AML-193 (cell line): ENCODE results near the gene SAMD5.

Experiments used
- DNase-seq, 2 experiments: peaks; one replicate each; lab custom pipeline; 2025; lab: John Stamatoyannopoulos, UW

SAMD5 gene

DNA sequence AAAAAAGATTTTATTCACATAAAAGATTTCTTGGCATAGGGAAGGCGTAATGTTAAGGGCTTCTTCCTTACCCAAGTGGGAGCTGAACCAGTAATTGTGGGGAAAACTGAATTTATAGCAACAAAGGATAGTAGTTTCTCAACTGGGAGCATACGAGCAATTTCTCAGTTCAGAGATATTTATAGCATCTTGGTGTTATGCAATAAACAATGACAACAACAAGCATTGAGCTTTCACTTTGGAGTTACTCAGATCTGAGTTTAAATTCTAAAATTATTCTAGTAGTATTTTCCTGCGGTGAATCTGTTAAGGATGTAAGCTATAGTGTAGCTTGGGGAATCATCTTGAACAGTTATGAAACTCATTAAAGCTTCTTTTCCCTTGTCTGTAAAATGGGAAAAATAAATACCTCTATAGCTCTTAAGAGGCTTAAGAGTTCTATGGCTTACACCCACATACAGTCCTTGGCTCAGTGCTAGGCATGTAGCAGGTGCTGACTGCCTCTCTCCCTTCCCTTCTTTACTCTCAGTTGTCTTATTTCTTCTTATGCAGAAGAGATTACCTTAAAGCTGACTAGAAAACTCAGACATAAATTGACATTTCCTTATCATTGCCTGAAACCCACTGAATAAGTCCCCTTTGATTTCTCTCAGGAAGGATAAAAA, 58.8 kb downstream of the SAMD5 start:
- DNase-seq, result no peak

DNA sequence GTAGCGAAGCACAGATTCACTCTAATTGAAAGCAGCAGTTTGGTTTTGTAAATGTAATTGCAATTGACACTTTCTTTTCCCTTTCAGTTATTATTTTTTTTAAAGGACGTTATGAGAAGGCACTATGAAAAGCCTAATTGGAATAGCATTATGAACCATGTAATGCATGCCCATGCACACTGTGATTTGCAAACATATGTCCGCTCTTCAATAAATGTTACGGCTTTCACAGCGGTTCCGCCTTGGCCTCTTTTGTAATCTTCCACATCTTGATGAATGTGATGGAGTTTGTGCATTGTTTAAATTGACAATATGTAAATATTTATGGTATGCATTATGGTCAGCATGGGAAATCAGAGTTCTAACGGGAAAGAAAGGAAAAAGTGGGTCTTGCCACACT, 61.3 kb downstream of the SAMD5 start:
- no peak for DNase-seq

DNA sequence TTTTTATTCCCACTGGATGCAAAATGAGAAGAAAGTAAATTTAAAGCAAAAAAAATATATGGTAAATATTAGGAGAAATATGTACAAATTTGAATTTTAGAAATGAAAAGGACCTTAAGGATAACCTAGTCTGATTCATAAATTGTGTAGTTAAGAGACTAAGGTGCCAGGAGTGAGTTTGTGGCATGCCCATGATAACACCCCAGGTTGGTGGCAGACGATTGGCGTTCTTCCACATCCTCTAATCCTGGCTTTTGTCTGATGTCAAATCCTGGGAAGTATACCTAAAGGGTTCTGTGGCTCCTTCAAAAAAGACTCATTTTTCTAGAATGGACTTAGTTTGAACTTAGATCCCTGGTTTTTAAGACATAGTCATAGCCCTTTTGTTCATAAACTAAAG, 62.2 kb downstream of the SAMD5 start:
- no peak for DNase-seq

DNA sequence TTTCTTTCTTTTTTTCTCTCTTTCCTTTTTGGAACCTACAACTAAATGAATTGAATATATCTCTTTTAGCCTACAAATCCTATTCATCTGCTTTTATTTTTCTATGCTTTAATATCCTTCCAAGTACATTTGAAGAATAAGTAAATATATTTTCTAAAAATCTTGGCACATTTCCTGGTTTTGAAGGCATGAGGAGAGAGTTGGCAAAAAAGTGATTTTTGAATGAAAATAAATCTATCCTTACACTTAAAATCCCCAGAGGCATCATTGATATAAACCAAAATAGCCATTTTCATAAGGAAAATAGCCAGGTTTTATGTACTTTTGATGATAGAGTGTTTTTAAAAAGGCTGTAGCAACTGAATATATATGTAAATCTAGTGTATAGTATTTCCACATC, 69.0 kb downstream of the SAMD5 start:
- DNase-seq, result no peak

DNA sequence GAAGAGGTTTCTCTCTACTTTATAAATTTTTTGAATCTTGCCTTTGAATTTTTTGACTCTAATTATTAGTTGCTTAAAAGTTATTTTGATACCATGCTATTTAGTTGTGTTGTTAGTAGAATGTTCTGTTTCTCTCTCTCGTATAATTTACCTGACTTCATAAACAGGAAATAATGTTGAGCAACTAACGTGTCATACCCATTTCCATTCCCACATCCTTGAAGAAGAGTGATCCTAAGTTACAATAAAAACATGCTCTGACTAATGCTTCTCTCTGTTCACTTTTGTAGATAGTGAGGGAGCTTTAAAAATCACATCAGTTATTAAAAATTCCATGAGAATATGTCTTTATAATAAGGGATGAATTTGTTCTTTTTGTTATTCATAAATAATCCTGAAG, 69.7 kb downstream of the SAMD5 start:
- DNase-seq, result no peak

DNA sequence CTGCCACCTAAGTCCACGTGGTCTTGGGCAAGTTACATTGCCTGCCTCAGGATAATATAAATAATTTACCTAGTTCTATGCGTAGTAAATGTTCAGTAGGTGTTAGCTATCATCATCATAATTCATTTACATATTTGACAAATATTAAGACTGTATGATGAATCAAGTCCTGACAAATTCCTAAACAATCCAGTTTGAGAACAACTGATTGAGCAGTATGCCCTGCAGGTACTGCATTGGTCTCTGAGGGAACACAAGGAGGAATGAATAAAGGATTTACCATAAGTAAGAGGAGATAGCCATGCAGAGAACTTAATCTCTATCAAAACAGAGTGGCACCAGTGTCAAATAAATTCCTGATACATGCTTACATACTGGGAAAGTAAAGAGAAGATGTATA, 70.4 kb downstream of the SAMD5 start:
- no peak for DNase-seq

DNA sequence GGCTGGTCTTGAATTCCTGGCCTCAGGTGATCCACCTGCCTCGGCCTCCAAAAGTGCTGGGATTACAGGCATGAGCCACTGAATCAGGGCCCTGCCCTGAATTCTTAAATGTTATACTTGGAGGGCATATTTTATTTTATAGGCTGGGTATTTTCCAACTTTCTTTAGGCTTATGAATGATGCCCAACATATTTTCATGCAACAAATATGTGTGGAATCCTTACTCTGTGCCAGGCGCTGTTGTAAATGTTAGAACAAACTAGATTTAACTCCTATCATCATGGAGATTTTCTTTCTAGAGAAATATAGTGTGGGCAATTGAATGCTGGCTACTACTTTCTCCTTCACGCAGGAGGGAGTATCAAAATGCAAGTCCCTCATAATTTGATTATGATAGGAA, 71.2 kb downstream of the SAMD5 start:
- DNase-seq, result no peak

DNA sequence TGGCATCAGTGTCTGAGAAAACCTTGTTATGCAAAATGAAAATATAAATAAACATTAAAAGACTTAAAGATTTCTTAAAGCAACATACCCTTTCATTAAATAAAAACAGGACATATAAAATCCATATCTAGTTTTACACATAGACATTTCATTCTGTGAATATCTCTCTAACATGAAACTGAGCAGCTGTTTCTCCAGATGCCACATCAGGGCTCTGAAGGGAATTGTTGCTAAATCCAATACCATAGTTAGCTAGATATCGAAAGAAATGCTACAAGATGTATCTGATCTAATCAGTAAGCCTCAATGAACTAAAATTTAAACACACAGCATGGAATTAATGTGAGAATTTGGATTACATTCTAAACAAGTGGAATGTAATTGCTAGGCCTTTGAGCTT, 74.5 kb downstream of the SAMD5 start:
- no peak for DNase-seq

DNA sequence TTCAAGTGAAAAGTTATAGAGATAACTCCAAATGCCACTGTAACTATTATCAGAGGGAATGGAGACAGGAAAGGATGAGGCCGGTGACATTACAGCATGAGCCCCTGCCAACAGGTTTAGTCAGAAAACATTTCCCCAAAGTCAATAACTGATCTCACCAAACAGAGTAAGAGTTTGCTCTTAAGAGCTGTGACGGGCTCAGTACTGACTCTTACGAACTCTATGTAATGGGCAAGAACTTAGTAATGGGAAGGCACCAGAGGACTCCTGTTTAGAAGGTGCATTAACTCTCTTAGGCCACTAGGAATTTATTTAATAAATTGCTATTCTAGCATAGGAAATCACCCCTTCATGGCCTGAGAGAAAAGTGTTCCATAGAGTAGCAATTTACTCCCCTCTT, 76.8 kb downstream of the SAMD5 start:
- DNase-seq, result no peak

DNA sequence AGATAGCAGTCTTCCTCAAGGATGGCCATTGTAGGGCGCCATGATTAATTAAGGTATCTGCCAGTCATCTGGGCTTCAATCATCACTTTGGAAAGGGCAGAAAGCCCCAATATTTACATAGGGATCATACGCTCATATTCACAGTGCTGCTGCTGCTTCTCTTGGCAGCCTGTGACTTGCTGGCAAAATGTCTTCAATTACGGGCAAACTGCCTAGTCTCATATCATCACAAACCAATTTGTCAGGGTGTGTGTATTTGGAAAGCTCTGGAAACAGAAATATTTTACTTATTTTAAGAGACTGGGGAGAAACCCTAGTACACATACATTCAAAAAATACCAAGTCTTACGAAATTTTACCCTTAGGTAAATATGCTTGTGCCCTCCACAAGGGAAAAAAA, 77.6 kb downstream of the SAMD5 start:
- DNase-seq, result no peak

DNA sequence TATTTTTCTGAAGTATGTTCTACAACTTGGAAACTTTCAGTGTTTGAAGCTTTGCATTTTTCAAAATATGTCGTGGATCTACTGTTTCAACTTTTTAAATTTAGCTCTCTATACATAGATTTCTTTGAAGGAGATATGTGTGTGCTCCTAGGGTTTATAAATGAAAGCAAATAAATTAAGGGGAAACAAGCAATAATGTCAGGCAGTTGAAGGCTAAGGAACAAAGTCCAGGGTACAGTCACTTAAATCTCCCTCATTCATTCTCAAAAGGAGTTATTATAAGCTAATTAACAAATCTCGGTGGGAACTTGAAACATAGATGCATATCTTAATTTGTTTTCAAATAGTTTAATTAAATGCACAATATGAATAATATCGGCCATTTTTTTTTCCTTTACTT, 79.4 kb downstream of the SAMD5 start:
- DNase-seq, result no peak

DNA sequence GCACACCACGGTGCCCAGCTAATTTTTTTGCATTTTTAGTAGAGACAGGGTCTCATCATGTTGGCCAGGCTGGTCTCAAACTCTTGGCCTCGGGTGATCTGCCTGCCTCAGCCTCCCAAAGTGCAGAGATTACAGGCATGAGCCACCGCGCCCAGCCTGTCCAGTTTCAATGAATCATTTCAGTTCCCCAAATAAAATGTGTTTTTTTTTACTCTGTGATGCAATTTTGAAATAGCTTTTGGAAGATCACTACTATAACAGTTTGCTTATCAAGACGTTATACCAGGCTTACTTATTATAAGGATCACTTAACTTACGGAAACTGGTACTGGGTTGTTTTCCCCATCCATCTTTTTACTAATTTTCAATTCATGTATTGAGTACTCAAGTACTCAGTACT, 80.0 kb downstream of the SAMD5 start:
- DNase-seq, result no peak

DNA sequence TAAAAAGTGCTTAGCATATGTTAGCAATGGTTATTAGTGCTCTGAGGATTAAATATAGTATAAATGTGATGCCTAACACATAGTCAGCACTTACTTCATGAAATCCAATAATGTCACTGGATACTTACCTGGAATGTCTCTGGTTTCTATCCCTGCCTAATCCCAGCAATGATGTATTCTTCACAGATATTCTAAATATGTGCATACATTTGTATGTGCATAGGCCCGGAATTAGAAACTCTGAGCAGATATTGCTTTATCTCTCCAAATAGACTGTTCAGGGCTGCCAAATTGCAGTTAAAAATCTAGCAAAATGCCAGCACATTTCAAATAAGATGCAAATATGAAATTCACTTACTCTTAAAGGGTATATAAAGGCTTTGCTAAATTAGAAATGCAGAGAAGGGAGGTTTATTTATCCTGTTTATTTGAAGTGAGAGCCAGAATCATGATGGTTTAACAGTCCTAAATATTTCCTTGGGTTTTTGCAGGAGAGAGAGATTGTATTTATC, 81.3 kb downstream of the SAMD5 start:
- no peak for DNase-seq

DNA sequence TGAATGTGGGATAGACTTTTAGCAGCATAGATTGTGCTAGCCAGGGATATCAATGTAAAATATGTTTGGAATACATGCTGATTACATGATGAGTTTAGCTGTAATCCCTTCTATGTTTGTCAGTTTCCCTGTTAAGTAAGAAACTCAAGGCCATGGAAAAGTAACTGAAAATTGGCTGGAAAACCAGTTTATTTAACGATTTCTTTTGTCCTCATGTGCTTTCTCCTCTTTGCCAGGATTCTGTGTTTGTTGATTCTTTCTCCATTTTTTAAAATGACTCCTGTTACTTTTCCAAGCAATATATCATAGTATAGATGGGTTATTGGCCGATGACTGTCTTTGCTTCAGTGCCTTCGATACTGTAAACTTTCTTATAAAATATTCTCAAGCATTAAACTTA, 87.5 kb downstream of the SAMD5 start:
- DNase-seq, result no peak

DNA sequence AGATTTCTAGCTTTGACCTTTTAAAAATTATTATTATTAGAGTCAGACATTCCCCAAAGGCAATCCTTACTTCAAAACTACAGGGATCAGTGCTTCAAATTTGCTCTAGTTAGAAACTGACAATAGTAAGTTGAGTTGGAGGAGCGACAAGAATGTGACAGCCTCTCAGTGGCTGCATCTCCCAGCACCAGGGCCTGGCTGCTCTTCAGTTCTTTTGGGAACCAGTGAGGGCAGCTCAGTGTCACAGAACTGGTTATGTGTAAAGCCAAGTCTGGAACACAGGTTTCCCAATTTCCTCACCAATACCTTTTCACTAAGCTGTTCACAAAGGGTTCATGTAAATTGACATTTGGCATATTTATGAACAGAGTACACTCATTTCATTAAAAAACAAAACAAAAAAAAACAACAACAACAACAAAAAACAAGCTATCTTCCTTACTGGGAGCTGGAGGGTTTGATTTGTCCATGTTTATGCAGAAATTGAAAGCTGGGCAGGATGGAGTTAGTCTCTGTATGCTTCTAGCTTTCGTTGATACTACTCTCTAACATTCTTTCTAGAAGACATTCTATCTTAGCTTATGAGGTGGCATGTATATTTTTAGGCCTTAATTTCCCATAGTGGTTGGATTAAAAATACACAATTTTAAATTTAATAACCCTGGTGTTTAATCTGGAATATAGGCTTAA, 95.0 kb downstream of the SAMD5 start:
- no peak for DNase-seq

DNA sequence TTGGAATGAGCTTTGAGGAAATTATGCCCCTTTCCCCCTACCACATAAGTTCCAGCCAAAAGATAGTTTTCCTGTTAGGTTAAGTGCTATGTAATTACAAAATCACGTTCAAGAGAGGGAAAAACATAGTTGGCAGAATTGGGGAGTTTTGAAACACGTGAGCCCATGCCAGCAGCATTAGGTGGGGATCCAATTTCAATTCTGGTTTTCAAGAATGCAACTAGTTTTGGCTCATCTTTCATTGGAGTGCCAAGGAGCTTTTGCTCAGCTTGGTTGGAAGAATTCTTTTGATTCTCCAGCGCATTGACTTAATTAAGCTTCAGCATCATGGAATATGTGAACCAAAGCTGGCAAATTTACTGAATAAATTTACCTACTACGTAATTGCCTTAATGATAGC, 95.9 kb downstream of the SAMD5 start:
- DNase-seq, result no peak

DNA sequence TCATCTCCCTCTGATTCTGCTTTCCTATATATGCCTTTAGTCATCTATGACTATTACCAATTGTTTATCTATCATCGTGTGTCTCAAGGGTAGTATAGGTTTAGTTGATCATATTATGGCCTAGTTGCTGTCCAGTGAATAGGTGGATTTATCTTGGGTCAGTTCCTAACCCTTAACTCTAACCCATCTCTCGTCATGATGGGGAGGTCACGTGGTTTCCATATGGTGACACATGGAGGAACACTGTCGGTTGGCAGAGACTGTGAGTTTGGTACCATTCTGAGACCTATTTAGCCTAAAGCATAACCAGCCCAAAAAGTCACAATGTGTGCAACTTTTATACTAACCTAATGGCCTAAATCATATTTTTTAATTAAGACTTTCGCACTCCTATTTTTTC, 103.5 kb downstream of the SAMD5 start:
- no peak for DNase-seq

DNA sequence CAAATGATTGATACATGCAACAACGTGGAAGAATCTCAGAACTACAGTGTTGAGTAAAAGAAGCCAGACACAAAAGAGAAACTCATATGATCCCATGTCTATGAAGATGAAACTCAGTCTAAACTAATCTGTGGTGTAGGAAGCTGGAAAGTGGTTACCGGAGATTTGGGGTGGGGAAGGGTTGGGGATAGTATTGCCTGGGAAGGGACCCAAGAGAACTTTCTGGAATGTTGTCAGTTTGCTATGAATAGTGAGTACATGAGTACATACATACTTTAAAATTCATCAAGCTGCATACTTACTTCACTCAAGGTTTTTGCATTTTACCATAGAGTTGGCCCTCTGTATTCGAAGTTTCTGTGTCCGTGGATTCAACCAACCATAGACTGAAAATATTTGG, 106.0 kb downstream of the SAMD5 start:
- DNase-seq, result no peak

DNA sequence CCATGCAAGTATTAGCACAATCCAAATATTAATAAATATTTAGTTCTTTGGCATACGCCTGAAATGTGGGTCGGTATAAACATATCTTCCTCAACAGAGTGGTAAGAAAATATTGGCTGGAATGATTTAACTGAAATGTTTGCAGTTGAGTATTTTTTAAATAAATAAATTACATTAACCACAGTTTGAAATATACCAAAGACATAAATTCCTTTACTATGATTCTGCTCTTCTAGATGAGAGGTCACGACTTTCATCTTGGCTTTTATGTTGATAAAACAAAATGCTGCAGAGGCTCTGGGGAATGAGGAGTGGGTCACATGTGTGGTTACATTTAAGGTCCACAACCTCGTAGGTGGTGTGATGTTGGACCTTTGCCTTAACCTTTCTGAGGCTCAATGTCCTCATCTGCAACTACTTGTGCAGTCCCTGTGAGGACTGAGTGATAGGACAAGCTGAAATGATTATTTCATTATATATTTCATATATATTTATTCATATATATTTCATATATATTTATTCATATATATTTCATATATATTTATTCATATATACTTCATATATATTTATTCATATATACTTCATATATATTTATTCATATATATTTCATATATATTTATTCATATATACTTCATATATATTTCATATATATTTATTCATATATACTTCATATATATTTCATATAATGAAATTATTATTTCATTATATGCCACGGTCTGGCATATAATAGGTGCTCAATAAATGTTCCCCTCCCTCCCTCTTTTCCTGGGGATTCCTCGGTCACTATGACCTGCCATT, 107.4 kb downstream of the SAMD5 start:
- no peak for DNase-seq

DNA sequence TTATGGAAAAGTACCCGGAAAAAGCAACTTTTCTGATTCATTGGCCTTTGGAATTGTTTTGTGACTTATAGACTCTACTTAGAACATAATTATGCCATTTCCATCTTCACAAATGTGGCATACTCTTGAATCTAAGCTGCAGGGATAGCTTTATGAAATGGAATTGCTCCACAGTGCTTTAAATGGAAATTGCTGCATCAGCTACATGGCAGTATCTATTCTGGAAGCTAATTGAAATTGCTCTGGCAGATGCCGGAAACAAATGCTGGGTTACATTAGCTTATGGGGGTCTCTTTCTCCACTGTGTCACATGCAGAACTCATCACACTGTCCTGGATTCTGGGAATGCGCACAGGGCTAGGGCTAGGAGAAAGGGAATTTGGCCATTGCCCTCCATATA, 108.9 kb downstream of the SAMD5 start:
- DNase-seq, result no peak

DNA sequence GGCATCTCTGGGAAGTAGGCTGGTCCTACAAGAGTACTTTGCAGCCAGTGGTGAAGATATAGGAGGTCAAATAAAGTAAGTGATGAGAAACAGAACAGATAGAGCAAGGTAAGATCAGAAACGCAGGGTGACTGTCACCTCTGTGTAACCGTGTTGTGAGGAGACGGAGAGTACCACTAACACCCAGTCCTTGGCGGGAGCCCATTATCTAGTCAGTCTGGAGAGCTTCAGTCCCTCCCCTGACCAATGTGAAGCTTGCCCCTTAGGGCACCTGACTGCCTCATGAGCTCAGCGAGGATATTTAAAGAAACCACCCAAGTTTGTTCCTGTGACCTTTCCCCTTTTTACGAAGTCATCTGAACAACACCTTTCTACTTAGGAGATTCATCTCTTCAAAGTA, 110.0 kb downstream of the SAMD5 start:
- DNase-seq, result no peak

DNA sequence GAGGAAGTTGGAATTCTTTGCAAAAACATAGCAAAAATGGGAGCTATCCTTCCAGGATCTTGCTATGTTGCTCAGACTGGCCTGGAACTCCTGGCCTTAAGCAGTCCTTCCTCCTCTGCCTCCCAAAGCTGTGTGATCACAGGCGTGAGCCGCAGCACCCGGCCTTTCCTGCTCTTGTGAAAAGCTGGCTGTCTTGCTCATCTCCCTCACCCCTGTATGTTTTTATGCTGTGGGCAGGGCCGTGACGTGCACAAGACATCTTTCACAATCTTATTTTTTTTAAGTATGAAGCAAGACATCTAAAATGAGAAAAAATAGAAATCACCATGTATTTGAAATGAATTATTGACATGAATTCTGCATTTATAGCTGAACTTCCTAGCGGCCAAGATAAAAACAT, 110.4 kb downstream of the SAMD5 start:
- no peak for DNase-seq
